HEK293T (cell line): ENCODE data around the gene DIPK2A.

ENCODE experiments used
- CTCF ChIA-PET: fragments of 350-600 bp; formaldehyde crosslinking; extraction: SDS; loops from one replicate; lab custom pipeline; 2021; ENCODE audit warnings: antibody characterized with exemption, inconsistent platforms; lab: Yijun Ruan, JAX
- POLR2A ChIA-PET: fragments of 350-600 bp; formaldehyde crosslinking; extraction: SDS; loops from one replicate; lab custom pipeline; 2020; ENCODE audit warnings: antibody characterized with exemption, inconsistent platforms; lab: Yijun Ruan, JAX
- DNase-seq: peaks from one replicate; pipeline ENCODE4 v3.0.0; 2012; ENCODE audit warnings: mixed read lengths; ENCODE audit errors: extremely low spot score
- ARNT ChIP-seq: fragments of 450-650 bp; IDR thresholded peaks from 2 replicates; pipeline ENCODE4 v1.6.1; 2017; ENCODE audit warnings: mild to moderate bottlenecking
- BHLHE40 ChIP-seq: fragments of 450-650 bp; IDR thresholded peaks from 2 replicates; pipeline ENCODE4 v1.6.1; 2016; ENCODE audit warnings: mild to moderate bottlenecking, moderate library complexity, borderline replicate concordance
- CTBP1 ChIP-seq: fragments of 450-650 bp; IDR thresholded peaks from 2 replicates; pipeline ENCODE4 v1.6.1; 2016; ENCODE audit warnings: borderline replicate concordance
- ELF4 ChIP-seq: fragments of 450-650 bp; IDR thresholded peaks from 2 replicates; pipeline ENCODE4 v1.6.1; 2017; ENCODE audit warnings: antibody characterized with exemption
- FOXA1 ChIP-seq: fragments of 450-650 bp; IDR thresholded peaks from 2 replicates; pipeline ENCODE4 v1.6.1; 2016; ENCODE audit warnings: mild to moderate bottlenecking
- FOXK2 ChIP-seq: fragments of 450-650 bp; IDR thresholded peaks from 2 replicates; pipeline ENCODE4 v1.6.1; 2016; ENCODE audit warnings: mild to moderate bottlenecking
- FOXM1 ChIP-seq: fragments of 450-650 bp; IDR thresholded peaks from 2 replicates; pipeline ENCODE4 v1.6.1; 2017; ENCODE audit warnings: mild to moderate bottlenecking, borderline replicate concordance
- HDGF ChIP-seq: fragments of 450-650 bp; IDR thresholded peaks from 2 replicates; pipeline ENCODE4 v1.6.1; 2017; ENCODE audit warnings: antibody characterized with exemption, borderline replicate concordance
- L3MBTL2 ChIP-seq: fragments of 450-650 bp; conservative IDR thresholded peaks from 2 replicates; pipeline ENCODE4 v1.6.1; 2016; ENCODE audit warnings: mild to moderate bottlenecking
- LEF1 ChIP-seq: fragments of 450-650 bp; IDR thresholded peaks from 2 replicates; pipeline ENCODE4 v1.6.1; 2017; ENCODE audit warnings: mild to moderate bottlenecking, borderline replicate concordance
- NFRKB ChIP-seq: fragments of 450-650 bp; IDR thresholded peaks from 2 replicates; pipeline ENCODE4 v1.6.1; 2016; ENCODE audit warnings: mild to moderate bottlenecking, moderate library complexity
- SP1 ChIP-seq: fragments of 450-650 bp; IDR thresholded peaks from 2 replicates; pipeline ENCODE4 v1.6.1; 2017
- SUZ12 ChIP-seq: fragments of 450-650 bp; IDR thresholded peaks from 2 replicates; pipeline ENCODE4 v1.6.1; 2016; ENCODE audit warnings: mild to moderate bottlenecking
- TARDBP ChIP-seq: fragments of 450-650 bp; IDR thresholded peaks from 2 replicates; pipeline ENCODE4 v1.6.1; 2016
- ZNF384 ChIP-seq: fragments of 450-650 bp; IDR thresholded peaks from 2 replicates; pipeline ENCODE4 v1.6.1; 2016
- TF ChIP-seq, protein P1 (sequence below): fragments of 450-650 bp; IDR thresholded peaks from 2 replicates; pipeline ENCODE4 v1.6.1; 2016

Gene DIPK2A, protein sequence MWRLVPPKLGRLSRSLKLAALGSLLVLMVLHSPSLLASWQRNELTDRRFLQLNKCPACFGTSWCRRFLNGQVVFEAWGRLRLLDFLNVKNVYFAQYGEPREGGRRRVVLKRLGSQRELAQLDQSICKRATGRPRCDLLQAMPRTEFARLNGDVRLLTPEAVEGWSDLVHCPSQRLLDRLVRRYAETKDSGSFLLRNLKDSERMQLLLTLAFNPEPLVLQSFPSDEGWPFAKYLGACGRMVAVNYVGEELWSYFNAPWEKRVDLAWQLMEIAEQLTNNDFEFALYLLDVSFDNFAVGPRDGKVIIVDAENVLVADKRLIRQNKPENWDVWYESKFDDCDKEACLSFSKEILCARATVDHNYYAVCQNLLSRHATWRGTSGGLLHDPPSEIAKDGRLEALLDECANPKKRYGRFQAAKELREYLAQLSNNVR

DNA sequence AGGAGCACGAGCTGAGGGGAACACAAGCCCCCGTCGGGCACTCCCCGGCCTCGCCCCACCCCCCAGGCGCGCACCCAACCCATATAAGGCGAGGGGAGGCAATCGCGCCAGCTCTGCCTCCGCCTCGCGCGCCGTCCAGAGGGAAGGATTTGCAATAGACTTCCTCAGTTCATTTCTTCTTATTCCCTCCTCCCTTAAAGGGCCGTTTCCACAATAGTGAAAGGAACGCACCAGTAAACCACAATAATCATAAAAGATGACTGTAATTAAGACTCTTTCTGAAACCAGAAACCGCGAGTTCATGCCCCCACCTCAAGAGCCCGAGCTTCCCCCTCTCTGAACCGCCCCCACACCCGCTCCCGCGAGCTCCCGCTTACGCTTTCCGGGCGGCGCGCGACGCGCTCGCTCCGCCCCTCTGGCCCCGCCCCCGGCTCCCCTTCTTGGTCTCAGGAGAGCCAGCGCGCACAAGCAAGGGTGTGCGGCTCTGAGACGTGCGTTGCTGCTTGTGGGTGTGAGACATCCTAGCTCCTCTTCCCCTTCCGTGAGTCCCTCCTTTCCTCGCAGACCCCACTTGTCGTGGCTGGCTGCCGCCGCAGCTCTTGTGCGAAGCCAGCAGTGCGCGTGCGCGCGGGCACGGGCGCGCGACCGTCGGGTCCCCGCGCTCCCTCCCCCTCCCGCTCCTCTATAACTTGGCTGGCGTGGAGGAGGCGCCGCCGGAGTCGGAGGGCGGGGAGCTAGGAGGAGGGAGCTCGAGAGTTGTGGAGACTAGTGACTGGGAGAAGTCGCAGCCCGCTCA, at the start of gene DIPK2A:
Gene DIPK2A, plus strand, starts transcription at position 465 of the 796 bp plus-strand sequence. CDS start 510 bp downstream, outside the sequence.
- no peak for TF ChIP-seq SUZ12
- no peak for TF ChIP-seq ZNF384
- no peak for TF ChIP-seq FOXM1
- TF ChIP-seq SP1 = no peak
- no peak; the same call in 1 of the 2 replicates for TF ChIP-seq CTBP1
- TF ChIP-seq ARNT = no peak
- TF ChIP-seq FOXA1 = no peak
- no peak for TF ChIP-seq FOXK2
- TF ChIP-seq, protein P1, sequence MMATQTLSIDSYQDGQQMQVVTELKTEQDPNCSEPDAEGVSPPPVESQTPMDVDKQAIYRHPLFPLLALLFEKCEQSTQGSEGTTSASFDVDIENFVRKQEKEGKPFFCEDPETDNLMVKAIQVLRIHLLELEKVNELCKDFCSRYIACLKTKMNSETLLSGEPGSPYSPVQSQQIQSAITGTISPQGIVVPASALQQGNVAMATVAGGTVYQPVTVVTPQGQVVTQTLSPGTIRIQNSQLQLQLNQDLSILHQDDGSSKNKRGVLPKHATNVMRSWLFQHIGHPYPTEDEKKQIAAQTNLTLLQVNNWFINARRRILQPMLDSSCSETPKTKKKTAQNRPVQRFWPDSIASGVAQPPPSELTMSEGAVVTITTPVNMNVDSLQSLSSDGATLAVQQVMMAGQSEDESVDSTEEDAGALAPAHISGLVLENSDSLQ = no peak
- no peak for TF ChIP-seq LEF1
- no peak; the same call in 1 of the 2 replicates for TF ChIP-seq L3MBTL2
- TF ChIP-seq BHLHE40 = no peak
- no peak for TF ChIP-seq TARDBP
- no peak; the same call in 1 of the 2 replicates for TF ChIP-seq ELF4
- TF ChIP-seq NFRKB = no peak
- TF ChIP-seq HDGF = no peak
- POLR2A ChIA-PET = interaction anchor here (0.7 to 2.0 kb wide), 40 partner anchors 8 to 805 kb away, joined by 3 to 13 read pairs (median 3); no protein-coding TSS in a partner anchor
- CTCF ChIA-PET = interaction anchor here (0.6 kb wide), 2 partner anchors 37 to 295 kb away, joined by 3 read pairs; no protein-coding TSS in a partner anchor
- DNase-seq = peak; percentile 81

DNA sequence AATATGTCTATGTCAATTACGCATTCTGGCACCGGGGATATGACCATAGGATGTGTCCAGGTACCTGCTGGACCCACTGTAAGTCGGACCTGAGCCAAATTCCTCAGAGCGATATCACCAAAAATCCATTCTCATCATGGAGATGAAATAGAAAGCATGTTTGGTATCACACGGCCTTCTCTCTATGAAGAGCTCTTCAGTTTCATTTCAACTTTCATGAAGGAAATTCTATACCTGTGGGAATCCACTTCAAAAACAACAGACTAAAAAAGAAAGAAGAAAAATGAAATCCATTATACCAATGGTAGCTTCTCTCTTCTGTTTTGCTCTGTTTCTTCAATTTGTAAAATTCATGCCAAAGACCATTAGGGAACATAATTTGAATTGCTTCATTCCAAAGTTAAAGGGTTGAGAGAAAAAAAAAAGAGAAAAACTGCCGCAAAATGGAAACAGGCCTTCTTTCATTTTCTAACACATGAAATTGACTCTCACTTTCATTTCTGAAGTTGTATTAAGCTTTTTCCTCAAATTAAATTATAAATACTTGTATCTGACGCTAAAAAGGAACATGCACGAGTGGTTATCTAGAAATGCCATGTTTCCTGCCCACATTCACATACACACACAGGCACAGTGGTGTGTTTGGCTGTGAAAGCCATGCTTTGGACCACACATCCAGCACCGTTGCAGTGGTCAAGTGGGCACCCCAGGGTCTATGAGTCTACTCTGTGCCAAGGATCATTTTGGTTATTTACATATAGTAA, 46.9 kb upstream of the DIPK2A start:
- CTCF ChIA-PET = interaction anchor here (0.7 kb wide), 1 partner anchor 27 kb away, joined by 3 read pairs; no protein-coding TSS in a partner anchor
- POLR2A ChIA-PET = no interaction called here
- DNase-seq = no peak

DNA sequence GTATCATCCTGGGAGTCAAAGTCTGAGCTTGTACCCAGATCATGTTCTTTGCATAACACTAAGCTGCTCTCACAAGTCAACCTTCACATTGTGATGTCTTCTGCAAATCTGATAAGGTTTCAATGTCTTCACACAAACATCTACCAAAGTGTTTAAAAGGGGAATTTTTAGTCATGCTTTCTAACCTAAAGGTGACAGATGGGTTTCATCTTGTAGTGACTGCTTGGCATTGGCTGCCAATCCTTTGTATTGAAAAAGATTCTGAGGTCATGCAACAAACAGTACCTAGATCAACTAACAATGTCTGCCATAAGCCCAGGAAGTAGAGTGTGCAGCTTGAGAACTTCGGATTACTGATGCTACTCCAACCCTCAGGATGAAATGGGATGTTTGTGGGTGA, 43.6 kb upstream of the DIPK2A start:
- ChIA-PET POLR2A (no interaction called here), CTCF (no interaction called here)
- DNase-seq = no peak
- TF ChIP-seq SP1 (no peak), FOXM1 (no peak), BHLHE40 (no peak), ARNT (no peak), HDGF (no peak), TARDBP (no peak), FOXA1 (no peak), FOXK2 (no peak), ELF4 (no peak), ZNF384 (no peak), L3MBTL2 (no peak)
- TF ChIP-seq, protein P1 = no peak

More for the DNA sequence above, 46.9 kb upstream of the DIPK2A start:
- TF ChIP-seq L3MBTL2 (no peak), TARDBP (no peak), ELF4 (no peak), SUZ12 (no peak), CTBP1 (no peak), LEF1 (no peak), BHLHE40 (no peak), SP1 (no peak), ARNT (no peak), FOXK2 (no peak), FOXA1 (no peak), FOXM1 (no peak), HDGF (no peak), NFRKB (no peak), ZNF384 (no peak)
- TF ChIP-seq, protein P1 = no peak

DNA sequence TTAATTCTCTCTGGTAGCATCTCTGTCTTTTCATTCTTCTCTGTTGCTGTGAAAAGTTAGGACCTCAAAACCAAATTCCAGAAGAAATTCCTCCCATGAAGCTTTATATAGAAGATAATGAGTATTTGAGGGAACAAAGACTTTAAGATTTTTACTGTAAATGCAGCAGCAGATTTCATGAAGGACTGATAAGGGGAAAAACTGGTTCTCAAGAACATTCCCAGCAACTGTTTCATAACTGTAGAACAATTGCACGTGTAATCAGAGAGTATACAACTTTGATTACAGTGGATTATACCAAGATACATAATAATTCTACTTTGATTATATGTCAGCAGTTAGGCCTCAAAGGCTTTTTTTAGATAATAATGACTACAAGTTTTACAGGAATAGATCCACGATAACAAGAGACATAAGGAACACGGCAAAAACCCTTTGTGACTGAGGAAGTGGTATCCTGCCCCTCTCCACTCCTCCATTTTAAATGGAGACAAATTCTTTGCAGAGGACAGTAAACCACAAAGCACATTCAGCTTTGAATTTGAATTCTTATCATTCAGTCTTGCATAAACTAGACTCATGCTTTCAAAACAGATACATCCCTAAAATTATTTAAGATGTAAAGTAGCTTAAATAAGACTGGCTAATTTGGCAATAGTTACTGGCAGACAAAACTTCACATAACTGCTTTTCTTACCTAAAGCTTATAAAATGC, 42.9 kb upstream of the DIPK2A start:
- ChIA-PET CTCF (no interaction called here), POLR2A (no interaction called here)
- no peak for DNase-seq
- TF ChIP-seq TARDBP = no peak
- TF ChIP-seq SP1 = no peak
- no peak for TF ChIP-seq ELF4
- TF ChIP-seq NFRKB = no peak
- no peak for TF ChIP-seq BHLHE40
- TF ChIP-seq FOXK2 = no peak
- TF ChIP-seq, protein P1 = no peak
- no peak for TF ChIP-seq FOXA1
- no peak for TF ChIP-seq LEF1
- no peak for TF ChIP-seq L3MBTL2
- no peak for TF ChIP-seq FOXM1
- TF ChIP-seq HDGF = no peak
- TF ChIP-seq SUZ12 = no peak
- no peak for TF ChIP-seq ZNF384
- TF ChIP-seq CTBP1 = no peak
- TF ChIP-seq ARNT = no peak
